CD4-positive, alpha-beta T cell treated with Interleukin-15 for 1 hour (primary cell): Measurements from ENCODE around the gene STK32C.
"Not testable (repeated sequence)": the region's sequence is repeated elsewhere in the genome, so short reads cannot be mapped to it uniquely, and the experiment has no call there.

Source experiments
- DNase-seq: peaks from one replicate; pipeline ENCODE4 v3.0.0-alpha.2; 2020

Gene STK32C

DNA sequence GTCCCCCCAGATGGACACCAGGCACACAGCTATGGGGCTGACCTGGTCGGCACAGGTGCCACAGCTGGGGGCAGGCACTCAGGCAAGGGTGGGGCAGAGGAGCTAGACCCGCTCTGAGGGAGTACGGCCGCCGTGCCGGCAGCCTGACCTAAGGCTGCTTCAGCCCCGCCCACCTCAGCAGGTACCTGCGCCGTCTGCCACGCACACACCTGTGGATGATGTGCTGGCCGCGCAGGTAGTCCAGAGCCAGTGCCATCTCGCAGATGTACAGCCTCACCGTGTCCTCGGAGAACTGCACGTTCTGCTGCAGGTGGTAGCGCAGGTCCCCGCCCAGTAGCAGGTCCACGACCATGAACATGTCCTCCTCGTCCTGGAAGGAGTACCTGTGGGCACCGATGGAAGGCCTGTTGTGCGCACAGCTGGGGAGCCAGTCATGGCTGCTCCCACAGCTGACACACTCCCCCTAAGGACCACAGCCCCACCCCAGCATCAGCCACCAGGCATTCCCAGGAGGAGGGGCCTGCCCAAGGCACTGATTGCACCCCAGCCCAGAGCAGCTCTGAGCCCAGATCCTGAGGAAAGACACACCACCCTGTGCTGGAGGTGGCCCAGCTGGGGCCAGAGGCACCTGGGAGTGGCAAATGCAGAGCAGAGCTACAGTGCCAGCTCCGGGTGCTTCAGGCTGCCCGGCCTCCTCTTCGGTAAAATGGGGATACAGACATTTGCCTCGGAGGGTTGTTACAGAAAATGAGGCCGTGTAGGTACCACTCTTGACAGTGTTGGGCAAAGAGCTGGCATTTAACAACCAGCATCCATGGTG is 81.0 kb downstream of the STK32C start:
- no peak for DNase-seq

DNA sequence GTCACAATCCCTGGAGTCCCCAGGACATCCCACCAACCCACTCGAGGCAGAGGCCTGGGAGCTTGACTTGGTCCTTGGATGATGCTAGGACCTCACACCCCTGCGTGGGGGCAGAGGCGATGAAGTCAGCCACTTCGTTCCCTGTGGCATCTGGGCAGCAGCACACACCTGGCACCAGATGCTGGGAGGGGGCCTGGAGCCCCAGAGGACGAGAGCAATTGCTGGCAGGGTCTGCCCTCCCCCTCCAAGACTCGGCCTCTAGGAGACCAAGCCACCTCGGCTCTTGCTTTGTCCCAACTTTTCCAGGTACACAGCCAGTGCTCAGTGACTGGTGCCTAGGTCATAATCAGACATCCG is 81.9 kb downstream of the STK32C start:
- no peak for DNase-seq

DNA sequence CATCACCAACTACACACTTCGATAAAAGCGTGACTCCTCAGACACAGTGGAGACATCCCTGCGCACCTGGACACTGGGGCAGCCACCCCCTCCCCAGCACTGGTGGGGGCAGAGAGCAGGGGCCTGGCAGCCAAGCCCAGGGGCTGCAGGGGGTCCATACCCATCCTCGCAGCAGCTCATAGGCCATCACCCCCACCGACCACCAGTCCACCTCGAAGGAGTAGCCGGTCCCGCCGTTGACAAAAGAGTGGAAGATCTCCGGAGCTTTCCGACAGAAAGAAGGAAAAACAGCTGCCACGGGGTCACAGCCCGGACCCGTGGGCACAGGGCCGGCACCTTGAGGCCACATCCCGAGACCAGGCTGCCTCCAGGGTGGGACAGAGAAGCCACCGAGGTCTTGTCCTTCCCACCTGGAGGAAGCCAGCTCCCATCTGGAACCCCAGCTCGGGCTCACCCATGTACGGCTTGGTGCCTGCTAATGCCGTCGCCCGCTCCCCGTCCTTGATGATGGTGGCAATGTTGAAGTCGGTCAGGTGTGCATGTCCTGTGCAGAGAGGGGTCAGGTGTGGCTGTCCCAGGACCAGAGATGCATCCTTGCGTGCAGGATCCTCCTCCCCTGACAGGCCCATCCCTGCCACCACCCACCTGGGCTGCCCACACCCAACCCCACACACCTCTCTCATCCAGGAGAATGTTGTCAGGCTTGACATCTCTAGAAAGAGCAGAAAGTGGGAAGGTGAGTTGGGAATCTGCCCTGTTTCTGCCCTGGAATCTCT is 82.5 kb downstream of the STK32C start:
- no peak for DNase-seq

DNA sequence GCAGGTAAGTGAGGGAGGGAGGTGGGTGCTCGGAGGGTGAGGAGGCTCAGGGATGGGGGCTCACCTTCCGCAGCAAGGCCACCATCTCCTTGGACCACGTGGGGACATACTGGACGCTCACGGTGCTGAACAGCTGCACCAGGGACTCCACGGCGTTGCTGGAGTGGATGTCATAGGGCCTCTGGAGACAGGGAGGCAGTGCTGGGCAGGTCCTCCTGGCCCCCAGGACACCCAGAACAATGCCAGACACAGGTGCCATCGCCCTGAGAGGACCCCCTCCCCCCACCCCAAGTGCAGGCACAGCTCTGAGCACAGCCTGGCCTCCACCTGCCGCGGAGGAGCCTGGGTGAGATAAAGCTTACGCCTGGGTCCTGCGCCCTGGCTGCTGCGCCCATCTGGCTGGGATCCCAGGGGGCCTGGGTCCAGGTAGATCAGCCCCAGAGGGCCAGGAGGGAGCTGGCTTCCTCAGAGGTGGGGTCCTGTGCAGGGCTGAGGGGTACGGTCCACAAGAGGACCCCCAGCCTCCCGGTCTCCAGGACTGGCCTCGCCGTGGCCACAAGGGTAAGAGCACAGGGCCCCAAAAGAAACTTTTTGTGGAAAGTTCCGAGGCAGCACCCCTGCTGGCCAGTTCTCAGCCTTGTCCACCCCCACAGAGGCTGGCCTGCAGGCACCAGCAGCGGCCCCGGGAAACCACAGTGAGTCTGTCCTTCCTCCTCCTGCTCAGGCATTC is 83.2 kb downstream of the STK32C start:
- no peak for DNase-seq

DNA sequence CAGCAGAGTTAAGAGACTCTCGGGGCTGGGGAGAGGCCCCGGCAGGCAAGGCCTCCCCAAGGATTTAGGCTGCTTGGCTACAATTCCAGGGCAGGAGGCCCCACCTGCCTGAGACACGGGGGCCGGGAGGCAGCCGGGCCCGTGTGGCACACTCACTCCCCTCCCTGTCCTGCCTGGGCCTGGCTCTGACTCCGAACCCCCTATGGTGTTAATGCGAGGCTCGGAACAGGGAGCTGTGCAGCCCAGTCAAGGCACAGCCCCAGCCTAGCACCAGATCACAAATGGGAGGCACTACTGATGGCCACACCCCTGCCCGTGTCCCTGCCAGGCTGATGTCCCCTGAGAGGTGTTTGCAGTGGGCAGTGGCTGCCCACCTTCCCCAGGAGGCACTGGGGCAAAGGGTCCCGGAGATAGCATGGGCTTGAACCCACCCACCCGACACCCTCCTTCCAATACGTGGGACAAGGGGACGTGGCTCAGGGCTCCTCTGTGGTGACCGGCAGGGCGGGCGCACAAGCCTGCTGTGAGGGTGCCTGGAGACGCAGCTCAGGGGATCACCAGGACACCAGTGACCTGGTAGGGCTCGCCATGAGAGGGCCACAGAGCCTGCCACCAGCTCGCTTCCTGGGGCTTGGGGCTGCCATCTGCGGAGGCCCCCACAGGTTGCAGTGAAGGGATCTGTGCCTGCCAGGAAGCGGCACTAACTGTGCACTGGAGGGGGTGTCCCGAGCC is 84.0 kb downstream of the STK32C start:
- DNase-seq: no peak

DNA sequence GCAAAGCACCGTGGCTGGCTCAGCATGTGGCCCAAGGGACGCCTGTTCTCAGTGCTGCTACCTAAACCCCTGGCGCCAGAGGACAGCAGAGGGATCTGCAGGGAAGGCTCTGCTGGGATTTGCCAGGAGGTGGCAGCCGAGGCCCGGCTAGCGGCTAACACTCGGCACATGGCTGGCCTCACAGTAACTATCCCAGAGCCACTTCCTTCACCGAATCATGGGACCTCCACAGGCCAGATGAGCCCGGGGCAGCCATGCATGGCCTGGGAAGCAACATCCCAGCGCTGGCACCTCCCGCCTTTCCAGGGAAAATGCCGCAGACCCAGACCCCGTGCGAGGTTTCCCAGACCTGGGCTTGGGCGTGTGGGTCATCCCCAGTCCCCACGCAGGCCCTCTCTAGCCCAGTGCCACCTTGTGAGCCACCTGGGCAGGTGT is 84.6 kb downstream of the STK32C start:
- peak; percentile 75 for DNase-seq

DNA sequence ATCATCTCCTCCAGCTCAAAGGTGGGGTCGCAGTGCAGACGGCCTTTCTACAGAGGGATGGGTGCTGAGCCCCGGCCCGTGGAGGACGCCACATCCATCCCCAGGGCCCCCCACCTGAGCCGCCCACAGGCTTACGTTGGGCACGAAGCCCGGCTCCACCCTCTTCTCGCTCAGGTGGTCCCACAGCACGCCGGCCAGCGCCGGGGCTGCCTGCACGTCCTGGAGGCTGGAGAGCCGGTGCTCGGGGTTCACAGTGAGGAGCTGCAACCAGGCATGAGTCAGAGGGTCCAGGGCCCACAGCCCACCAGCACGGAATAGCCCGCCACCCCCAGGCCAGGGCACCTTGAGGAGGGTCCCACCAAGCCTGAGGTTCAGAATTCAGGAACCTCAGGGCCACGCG is 85.0 kb downstream of the STK32C start:
- DNase-seq: no peak

DNA sequence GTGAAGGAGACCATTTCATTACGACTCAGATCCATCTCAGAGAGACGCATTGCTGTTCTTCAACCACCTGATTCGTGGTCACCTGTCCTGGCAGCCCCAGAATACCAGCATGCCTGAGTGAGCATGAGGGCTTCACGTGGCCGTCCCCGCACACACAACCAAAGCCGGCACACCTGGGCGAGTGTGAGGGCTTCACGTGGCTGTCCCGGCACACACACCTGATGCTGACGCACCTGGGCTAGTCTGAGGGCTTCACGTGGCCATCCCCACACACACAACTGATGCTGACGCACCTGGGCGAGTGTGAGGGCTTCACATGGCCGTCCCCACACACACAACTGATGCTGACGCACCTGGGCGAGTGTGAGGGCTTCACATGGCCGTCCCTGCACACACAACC is 86.8 kb downstream of the STK32C start:
- DNase-seq: not testable (repeated sequence)

DNA sequence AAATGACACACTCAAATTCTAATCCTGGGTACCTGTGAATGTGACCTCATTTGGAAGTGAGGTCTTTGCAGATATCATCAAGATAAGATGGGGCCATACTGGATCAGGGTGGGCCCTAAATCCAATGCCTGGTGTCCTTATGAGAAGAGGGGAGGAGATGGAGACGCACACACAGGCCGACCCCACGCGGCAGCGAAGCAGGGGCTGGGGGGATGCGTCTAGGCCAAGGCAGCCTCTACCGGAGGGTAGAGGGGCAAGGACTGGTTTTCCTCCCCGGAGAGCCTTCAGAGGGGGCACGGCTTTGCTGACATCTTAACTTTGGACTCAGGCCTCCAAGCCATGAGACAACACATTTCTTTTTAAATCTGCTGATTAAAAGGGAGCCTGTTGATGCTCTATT is 87.7 kb downstream of the STK32C start:
- DNase-seq: no peak

DNA sequence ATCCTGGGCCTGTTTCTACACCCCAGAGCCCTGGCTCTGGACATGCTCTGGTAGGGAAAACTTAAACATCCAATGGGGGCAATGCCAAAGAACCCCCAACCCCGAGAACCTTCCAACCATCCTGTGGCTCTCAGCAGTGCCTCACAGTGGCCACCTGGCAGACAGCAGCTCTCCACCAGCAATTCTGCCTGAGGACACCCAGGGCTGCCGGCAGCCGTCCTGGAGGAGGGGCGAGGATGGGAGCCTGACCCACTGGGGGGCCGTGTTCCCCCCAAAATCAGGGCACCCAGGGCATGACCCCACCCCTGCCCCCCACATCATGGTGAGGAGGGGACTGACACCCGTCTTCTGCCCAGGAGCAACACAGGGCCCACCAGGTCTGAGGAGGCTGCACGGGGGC is 88.3 kb downstream of the STK32C start:
- no peak for DNase-seq

DNA sequence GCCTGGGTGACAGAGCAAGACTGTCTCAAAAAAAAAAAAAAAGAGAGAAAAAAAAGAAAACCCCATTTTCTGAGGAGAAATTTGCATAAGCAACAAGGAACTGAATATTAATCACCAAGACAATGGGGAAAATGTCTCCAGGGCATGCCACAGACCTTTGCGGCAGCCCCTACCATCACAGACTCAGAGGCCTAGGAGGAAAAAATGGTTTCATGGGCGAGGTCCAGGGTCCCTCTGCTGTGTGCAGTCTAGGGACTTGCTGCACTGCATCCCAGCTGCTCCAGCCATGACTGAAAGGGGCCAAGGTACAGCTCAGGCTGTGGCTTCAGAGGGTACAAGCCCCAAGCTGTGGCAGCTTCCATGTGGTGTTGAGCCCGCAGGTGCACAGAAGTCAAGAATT is 91.3 kb downstream of the STK32C start:
- not testable (repeated sequence) for DNase-seq

DNA sequence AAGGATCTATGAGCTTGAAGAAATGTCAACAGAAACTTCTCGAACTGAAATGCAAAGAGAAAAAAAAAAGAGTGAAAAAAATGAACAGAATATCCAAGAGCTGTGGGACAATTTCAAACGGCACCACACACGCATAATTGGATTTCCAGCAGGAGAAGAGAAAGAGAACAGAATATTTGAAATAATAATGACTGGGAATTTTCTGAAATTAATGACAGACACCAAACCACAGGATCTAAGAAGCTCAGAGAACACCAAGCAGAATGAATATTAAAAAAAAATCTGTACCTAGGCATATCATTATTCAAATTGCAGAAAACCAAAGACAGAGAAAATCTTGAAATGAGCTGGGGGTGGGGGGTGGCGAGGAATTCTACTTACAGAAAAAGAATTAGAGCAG is 93.8 kb downstream of the STK32C start:
- DNase-seq: no peak

DNA sequence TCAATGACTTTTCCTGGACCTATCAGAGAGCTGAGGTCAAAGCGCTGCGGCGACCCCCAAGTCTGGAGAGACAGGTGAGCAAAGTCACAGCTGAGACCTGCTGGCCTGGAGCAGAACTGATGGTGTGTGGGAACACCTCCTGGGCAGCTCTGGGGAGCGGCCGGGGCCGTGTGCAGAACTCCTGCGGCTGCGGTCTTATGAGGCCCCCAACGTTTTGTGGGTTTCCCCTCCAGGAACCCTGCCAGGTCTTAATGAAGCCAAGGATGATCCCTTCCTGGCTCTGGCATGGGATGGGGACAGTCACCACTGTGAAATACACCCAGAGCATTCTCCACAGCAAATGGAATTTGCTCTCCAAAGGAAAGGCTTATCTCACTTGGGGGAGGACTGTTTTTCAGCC is 94.9 kb downstream of the STK32C start:
- no peak for DNase-seq

DNA sequence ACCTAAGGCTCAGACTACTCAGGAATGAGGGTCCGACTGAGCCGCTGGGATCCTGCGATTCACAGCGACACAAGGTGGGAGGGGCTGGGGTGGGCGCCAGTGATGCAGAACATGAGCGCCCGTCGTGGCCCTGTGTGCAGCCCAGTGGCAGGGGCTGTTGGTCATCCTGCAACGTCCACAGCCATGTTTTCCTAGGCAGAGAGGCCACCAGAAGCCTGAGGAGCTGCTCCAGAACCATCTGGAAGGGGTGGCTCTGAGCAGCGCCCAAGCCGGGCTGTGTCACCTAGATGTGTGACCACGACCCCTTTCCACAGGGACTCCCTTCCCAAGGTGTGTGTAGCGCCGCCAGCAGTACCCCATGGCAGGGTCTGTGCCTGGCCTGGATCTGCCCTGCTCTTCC is 96.5 kb downstream of the STK32C start:
- no peak for DNase-seq

DNA sequence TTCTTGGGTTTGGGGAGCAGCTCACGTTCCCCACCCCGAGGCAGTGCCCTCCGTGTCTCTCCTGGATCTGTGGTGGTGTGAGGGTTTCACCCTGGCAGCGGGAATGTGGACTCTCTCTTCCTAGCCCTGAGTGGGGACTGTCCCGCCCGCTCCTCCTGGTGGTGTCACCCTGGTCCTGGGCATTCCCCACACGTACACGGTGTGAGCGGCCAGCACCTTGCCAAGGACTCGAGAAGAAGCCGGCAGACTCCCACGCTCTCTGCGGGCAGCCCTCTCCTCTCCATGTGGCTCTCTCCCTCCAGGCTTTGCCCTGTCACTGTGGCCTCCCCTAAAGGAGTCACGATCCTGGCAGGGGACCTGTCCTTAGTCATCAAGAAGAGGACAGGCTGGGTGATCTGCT is 97.0 kb downstream of the STK32C start:
- DNase-seq: no peak

DNA sequence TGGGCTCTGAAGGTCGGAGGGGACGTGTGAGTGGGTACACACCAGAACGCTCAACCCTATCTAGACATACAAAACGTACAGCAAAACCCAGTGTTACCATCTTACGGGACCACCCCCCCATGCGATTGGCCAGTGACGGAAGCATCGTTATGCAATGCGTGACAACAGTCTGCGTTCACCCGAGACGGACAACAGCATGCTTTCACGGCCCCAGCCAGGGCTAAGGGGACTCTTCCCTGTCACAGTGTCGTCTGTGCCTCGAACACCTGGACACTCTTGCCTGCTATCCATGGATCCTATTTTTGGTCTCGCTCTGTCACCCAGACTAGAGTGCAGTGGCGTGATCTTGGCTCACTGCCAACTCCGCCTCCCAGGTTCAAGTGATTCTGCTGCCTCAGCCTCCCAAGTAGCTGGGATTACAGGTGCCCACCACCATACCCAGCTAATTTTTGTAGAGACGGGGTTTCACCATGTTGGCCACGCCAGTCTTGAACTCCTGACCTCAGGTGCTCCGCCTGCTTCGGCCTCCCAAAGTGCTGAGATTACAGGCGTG is 97.7 kb downstream of the STK32C start:
- DNase-seq: no peak

DNA sequence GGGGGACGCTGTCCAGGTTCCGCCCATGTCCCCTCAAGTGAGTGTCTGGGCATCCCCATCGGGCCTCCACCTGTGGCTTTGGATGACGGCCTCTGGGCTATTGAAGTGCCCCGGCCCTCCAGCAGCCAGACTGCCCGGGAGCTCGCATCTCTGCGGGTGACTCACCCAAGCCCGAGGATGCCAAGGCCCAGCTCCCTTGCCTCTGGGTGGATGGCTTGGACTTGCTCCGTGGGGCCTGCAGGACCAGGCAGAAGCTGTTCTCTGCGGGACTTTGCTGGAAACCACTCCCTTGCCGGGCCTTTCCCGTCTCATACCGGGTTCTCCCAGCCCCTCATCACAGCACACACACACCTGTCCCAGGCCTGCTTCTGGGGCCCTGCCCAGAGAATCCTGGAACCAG is 98.6 kb downstream of the STK32C start:
- DNase-seq: no peak

DNA sequence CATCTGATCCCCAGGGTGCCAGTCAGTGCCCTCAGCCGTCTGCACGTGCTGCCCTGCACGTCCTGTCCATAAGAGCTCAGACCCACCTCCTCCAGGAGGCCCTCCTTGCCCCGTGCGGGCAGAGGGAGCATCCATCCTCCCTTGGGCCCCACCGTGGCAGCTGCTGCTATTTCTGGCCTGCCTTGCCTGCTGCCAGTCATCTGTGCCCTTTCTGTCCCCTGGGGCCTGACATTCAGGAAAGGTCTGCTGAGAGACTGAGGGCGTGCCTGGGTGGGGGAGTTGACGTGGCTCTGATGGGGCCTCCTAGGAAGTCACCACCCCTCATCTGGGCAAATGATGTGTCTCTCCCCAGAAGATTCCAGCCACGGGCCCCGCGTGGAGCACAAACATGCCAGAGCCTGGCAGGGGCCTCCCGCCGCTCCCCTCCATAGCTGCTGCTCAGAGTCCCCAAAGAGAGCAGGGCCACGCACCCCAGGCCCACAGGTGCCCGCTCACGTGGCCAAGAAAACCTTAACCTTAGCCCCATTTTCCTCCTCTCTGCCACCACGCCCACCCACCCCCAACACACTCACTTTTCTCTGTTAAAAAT is 99.2 kb downstream of the STK32C start:
- DNase-seq: no peak

DNA sequence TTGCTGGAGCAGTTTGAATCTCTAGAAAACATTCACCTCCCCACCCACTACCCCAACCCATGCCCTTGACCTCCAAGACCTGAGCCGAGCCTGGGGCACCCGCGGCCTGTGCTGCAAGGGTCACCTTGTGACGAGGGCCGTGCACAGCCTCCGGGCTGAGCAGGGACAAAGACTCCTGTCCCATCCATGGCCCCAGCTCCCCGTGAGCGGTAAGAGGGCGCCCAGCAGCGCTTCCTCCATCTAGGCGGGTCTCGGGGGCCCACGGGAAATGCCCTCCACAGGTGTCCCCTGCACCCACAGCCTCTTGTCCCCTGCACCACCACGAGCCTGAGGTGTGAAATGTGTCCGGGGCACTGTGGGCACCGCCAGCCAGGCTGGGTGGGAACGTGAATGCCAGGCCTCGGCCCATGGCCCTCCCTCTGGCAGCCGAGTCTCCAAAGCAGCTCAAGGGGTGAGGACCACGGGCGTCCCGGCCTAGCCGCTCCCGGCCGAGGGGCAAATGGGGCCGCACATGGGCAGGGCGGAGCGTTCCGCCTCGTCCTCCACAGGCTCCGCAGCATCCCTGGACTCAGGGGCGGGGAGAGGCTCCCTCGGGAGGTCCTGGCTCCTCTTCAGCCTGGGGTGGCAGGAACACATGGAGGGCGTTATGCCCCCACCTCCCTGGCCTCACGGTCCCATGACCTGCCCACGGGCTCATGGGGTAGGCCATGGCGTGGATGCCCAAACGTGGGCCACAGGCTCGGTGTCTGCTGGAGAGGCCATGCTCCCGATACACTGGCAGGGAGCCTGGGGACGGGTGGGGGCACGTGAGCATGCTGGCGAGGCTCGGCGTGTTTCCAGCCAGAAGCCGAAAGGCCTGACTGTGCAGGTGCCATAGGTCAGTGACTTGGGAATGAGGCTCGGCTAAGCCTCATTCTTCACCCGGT is 100.0 kb downstream of the STK32C start:
- no peak for DNase-seq

DNA sequence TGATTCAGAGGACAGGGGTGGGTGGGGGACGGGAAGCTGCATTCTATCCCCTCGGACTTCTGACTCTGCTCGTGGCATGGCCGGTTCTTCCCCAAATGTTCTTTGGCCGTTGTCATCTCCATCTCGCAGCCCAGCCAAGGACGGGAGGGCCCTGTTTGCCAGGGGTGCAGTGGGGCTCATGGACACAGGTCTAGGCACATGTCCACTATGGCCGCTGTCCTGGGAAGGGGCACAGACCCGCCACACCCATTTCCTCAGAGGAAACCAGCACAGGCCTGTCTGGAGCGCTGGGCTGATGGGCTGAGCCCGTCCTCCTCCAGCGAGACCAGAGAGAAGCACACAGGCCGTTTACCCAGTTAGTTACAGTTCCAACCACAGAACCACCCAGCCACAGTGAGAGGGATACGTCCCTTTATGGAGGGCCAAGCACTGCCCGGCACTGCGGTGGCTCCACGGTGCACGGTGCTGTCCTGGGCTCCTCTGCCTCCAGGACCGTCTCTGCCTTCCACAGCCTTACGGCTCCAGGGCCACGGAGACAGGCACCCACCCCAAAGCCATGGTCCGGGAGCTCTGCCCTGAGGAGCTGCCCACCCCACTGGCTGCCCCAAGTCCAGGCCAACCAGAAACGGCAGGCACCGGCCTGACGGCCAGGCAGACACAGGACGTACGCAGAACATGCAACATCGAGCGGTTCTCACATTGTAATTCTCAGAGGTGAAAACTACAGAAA is 100.8 kb downstream of the STK32C start:
- no peak for DNase-seq

DNA sequence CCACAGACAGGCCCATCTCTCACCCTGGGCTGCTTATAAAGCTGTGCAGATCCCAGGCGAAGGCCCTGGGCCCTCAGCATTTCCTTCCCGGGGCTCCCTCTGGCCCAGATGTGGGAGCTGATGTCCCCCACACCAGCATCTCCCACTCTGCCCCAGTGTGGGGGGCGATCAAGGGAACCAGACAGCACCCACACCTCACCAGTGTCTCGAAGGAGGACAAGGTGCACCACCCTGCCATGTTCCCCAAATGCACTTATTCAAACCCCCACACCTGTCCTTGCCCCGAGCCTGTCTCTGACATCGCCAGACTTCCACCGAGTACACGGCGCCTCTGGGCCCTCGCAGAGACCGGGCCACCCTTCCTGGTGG is 101.4 kb downstream of the STK32C start:
- no peak for DNase-seq
